Hematopoietic multipotent progenitor cell (in vitro differentiated cells): Measurements from ENCODE around the gene FCGR2B. TPM values are rescaled to one million over a fixed set of nuclear protein-coding genes. Genes with fewer than 3 reads are reported as not detected.

Experiments
- DNase-seq, 3 donors: peaks; one replicate each; pipeline ENCODE4 v3.0.0-alpha.2; 2011 to 2015; ENCODE audit warnings: low read depth in 2 of 3, low spot score in 2 of 3
- small RNA-seq: library from RNA; depleted of rRNA; stranded (forward); fragments of <200 nt; gene quantifications from one replicate; pipeline ENCODE3, GENCODE V24; 2012
- total RNA-seq: library from RNA; depleted of rRNA; stranded (reverse); fragments of >200 nt; gene quantifications from one replicate; pipeline ENCODE4 v1.2.3, GENCODE V29; 2012

FCGR2B gene
- total RNA-seq, 1 donor: 0.81 TPM

DNA sequence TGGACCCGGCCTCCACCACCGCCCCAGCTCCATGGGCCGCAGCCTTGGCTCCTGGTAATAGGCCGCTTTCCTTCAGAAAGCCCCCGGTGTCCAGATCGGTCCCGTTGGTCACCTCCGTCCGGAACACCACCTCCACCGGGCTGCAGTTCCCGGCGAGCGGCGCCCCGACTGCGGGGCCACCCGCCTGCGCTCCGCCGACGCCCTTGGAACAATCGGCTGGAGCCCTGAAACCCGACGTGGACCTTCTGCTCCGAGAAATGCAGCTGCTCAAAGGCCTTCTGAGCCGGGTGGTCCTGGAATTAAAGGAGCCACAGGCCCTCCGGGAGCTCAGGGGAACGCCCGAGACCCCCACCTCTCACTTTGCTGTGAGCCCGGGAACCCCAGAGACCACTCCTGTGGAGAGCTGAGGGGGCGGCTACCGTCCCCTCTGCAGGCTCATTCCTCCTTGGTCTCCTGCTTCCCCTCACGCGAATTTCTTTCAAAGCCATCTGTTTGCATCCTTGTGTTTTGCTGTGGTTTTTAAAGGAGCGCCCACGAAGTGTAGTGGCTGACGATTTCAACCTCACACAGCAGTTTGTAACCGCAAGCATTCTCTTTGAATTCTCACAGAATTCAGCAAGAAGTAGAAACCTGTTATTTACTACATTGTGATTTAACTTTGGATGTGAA lies 64.4 kb downstream of the FCGR2B start:
- DNase-seq: peak; percentile 43 to 67 (median 51)

Small RNA genes within 50 kb of the gene (small RNA-seq; reads per million reads assigned to genes)
- not detected for gene RF00019

Other genes with a start within 250 kb of the FCGR2B start
- gene FCGR2A, start 157.7 kb upstream of the FCGR2B start, total RNA-seq: 7.3 TPM
- 0.54 TPM for gene HSPA6, start 138.6 kb upstream of the FCGR2B start, total RNA-seq
- gene FCGR3A, start 113.3 kb upstream of the FCGR2B start, total RNA-seq: 1.6 TPM
- 0.27 TPM for gene FCGR3B, start 32.0 kb upstream of the FCGR2B start, total RNA-seq
- 1.1 TPM for gene FCRLA, start 44.1 kb downstream of the FCGR2B start, total RNA-seq
- gene FCRLB, start 58.4 kb downstream of the FCGR2B start, total RNA-seq: 0.54 TPM
- gene DUSP12, start 86.6 kb downstream of the FCGR2B start, total RNA-seq: 26.1 TPM
- 17.0 TPM for gene ATF6, start 103.2 kb downstream of the FCGR2B start, total RNA-seq